K562 (cell line): Measurements from ENCODE around the gene CACNA1C. TPM values are rescaled to one million over a fixed set of nuclear protein-coding genes. Genes with fewer than 3 reads are reported as not detected.

Source experiments
- ATAC-seq: fragments of 200-7000 bp; cut with Tn5 transposase; 3 replicates; pipeline ENCODE4 v1.9.1; 2020; ENCODE audit warnings: moderate library complexity
- BruUV-seq: library from RNA; stranded (reverse); fragments of 400-500 nt; replicated peaks from 2 replicates; lab custom pipeline; 2021; lab: Mats Ljungman, UMichigan
- CTCF ChIA-PET: fragments of 300-600 bp; formaldehyde crosslinking; extraction: SDS; loops from one replicate; lab custom pipeline; 2021; ENCODE audit warnings: low intra/inter-chr PET ratio; lab: Yijun Ruan, JAX
- POLR2A ChIA-PET: fragments of 300-600, 350-650 bp; sonication (Branson Sonifier 250); formaldehyde crosslinking; extraction: SDS; loops from one replicate; lab custom pipeline; 2021; ENCODE audit warnings: antibody characterized with exemption, inconsistent platforms; lab: Yijun Ruan, JAX
- DNase-seq, 4 experiments: peaks; one replicate each; pipeline versions ENCODE4 v3.0.0 to v3.0.0-alpha.2; 2011 to 2018; ENCODE audit warnings: low spot score in 3 of 4, mixed read lengths in 3 of 4; ENCODE audit errors: extremely low read depth in 1 of 4
- FAIRE-seq: peaks from 2 replicates; lab custom pipeline; 2011; peaks lifted over from hg19 to GRCh38; lab: Jason Lieb, UNC
- H2AFZ ChIP-seq: 2 replicates; pipeline ENCODE4 v1.6.0; 2011; ENCODE audit warnings: low read depth, low read length, control low read depth, inconsistent platforms
- H3K27ac ChIP-seq: fragments of 200-600 bp; 3 replicates; pipeline ENCODE4 v1.8.0; 2011; ENCODE audit warnings: low read depth, mild to moderate bottlenecking, control low read depth, inconsistent platforms, low read length, moderate library complexity, mixed read lengths; ENCODE audit errors: extremely low read depth
- H3K27me3 ChIP-seq, 2 experiments: fragments of 300-600 bp in 1 of 2; 2 replicates in 1 of 2; 3 replicates in 1 of 2; pipeline versions ENCODE4 v1.6.0 to v1.8.0; 2011; ENCODE audit warnings: inconsistent platforms in 2 of 2, low read length in 2 of 2, mild to moderate bottlenecking in 1 of 2, mixed read lengths in 1 of 2, moderate library complexity in 1 of 2; ENCODE audit not compliant: control insufficient read depth in 2 of 2, insufficient read depth in 2 of 2
- H3K36me3 ChIP-seq: fragments of 300-600 bp; 3 replicates; pipeline ENCODE4 v1.8.0; 2011; ENCODE audit warnings: mild to moderate bottlenecking, low read length, inconsistent platforms; ENCODE audit not compliant: control insufficient read depth, insufficient read depth
- H3K4me1 ChIP-seq, 2 experiments: fragments of 200-600 bp in 1 of 2; replicated peaks in 1 of 2; 2 replicates in 1 of 2; 3 replicates in 1 of 2; pipeline versions ENCODE4 v1.5.1 to v1.8.0; 2011; ENCODE audit warnings: inconsistent platforms in 2 of 2, low read length in 2 of 2, mild to moderate bottlenecking in 1 of 2, mixed read lengths in 1 of 2, moderate library complexity in 1 of 2; ENCODE audit not compliant: control insufficient read depth in 2 of 2, insufficient read depth in 2 of 2
- H3K4me2 ChIP-seq: 2 replicates; pipeline ENCODE4 v1.6.1; 2011; ENCODE audit warnings: low read length, control low read depth, inconsistent platforms, mixed read lengths; ENCODE audit not compliant: insufficient read depth
- H3K4me3 ChIP-seq: fragments of 200-600 bp; sonication (generic), shearing (Covaris generic); 2 replicates; pipeline ENCODE4 v1.5.1; 2016; ENCODE audit warnings: control low read depth, inconsistent platforms
- H3K79me2 ChIP-seq: fragments of 200-600 bp; 3 replicates; pipeline ENCODE4 v1.8.0; 2011; ENCODE audit warnings: low read length, inconsistent platforms; ENCODE audit not compliant: control insufficient read depth, insufficient read depth
- H3K9ac ChIP-seq, 2 experiments: 2 replicates each; pipeline versions ENCODE4 v1.6.0 to v1.6.1; 2011; ENCODE audit warnings: low read depth in 2 of 2, low read length in 2 of 2, control low read depth in 1 of 2, inconsistent platforms in 1 of 2, mild to moderate bottlenecking in 1 of 2, mixed read lengths in 1 of 2; ENCODE audit not compliant: insufficient read depth in 1 of 2
- H3K9me1 ChIP-seq: one replicate; pipeline ENCODE4 v1.6.0; 2011; ENCODE audit warnings: inconsistent platforms, mild to moderate bottlenecking, low read length, moderate library complexity; ENCODE audit not compliant: control insufficient read depth, insufficient read depth
- H3K9me3 ChIP-seq: replicated peaks from 2 replicates; pipeline ENCODE4 v1.5.1; 2011; ENCODE audit warnings: low read depth, low read length, inconsistent platforms; ENCODE audit not compliant: control insufficient read depth, insufficient read depth
- H4K20me1 ChIP-seq: replicated peaks from 2 replicates; pipeline ENCODE4 v1.6.1; 2011; ENCODE audit warnings: low read length, inconsistent platforms, mixed read lengths; ENCODE audit not compliant: control insufficient read depth, insufficient read depth
- ASH1L ChIP-seq: fragments of 450-650 bp; IDR thresholded peaks from 2 replicates; pipeline ENCODE4 v1.6.1; 2018; ENCODE audit warnings: borderline replicate concordance, mild to moderate bottlenecking, low read depth; ENCODE audit not compliant: partially characterized antibody
- EWSR1 ChIP-seq: fragments of 450-650 bp; IDR thresholded peaks from 2 replicates; pipeline ENCODE4 v1.6.1; 2018; ENCODE audit warnings: borderline replicate concordance, mild to moderate bottlenecking, low read depth, moderate library complexity; ENCODE audit not compliant: partially characterized antibody
- NR1H2 ChIP-seq: sonication (generic); formaldehyde crosslinking; IDR thresholded peaks from 2 replicates; pipeline ENCODE4 v1.4.0; 2020; ENCODE audit warnings: mild to moderate bottlenecking, missing genetic modification reagents
- POLR2H ChIP-seq: IDR thresholded peaks from 2 replicates; pipeline ENCODE4 v1.6.1; 2016; ENCODE audit warnings: missing genetic modification characterization, low read depth, mild to moderate bottlenecking, control low read depth, missing compliant biosample characterization, moderate library complexity
- ZNF23 ChIP-seq: fragments of 250-450 bp; sonication (Bioruptor Pico); IDR thresholded peaks from 2 replicates; pipeline ENCODE4 v1.4.0; 2020; ENCODE audit warnings: mild to moderate bottlenecking
- WGBS: fragments of 100-300 bp; shearing (Covaris generic); methylation state at CpG from one replicate; pipeline ENCODE4 v1.1.6; 2016; ENCODE audit warnings: low coverage, mixed read lengths; ENCODE audit not compliant: insufficient coverage; ENCODE audit errors: missing lambda C conversion rate; 5-methylcytosine and 5-hydroxymethylcytosine counted together
- in situ Hi-C: fragments of 300-500 bp; cut with MboI; formaldehyde crosslinking; loops from 4 replicates; pipeline ENCODE4 v1.15.0; 2018; ENCODE audit warnings: inconsistent platforms, mixed read lengths
- intact Hi-C: fragments of 100-400 bp; cut with micrococcal nuclease; formaldehyde crosslinking; loops from 2 replicates; pipeline ENCODE4 v1.14.2; 2022
- polyA plus RNA-seq, 8 experiments: library from polyadenylated mRNA; depleted of rRNA in 4 of 8; stranded (reverse) in 5 of 8; unstranded in 3 of 8; fragments of >200 nt; fragmentation: Nextera tagmentation in 2 of 8; fragmentation: Illumina TruSeq in 1 of 8; extraction: Ambion mirVana in 2 of 8; extraction: Trizol in 1 of 8; gene quantifications; 2 replicates each; pipeline versions ENCODE4 v1.2.1 to v1.2.3, GENCODE V29; 2011 to 2014; ENCODE audit warnings: inconsistent platforms in 1 of 8, missing spikeins in 1 of 8
- total RNA-seq, 7 experiments: library from RNA; depleted of rRNA in 6 of 7; stranded (reverse); fragments of >200 nt in 6 of 7; fragmentation: Illumina TruSeq in 2 of 7; extraction: Trizol in 2 of 7; gene quantifications; 2 replicates each; pipeline versions ENCODE4 v1.2.1 to v1.2.3, GENCODE V29; 2011 to 2021; ENCODE audit warnings: low replicate concordance in 1 of 7
- TF ChIP-seq, protein P1 (sequence below): fragments of 250-450 bp; sonication (Bioruptor Pico); IDR thresholded peaks from 2 replicates; pipeline ENCODE4 v1.5.0; 2021

The CACNA1C gene
- total and polyA plus RNA-seq, 9 of the 15 experiments (the other 6 are each of a cell fraction or from before 2014, with no cell fraction given), result not detected

DNA sequence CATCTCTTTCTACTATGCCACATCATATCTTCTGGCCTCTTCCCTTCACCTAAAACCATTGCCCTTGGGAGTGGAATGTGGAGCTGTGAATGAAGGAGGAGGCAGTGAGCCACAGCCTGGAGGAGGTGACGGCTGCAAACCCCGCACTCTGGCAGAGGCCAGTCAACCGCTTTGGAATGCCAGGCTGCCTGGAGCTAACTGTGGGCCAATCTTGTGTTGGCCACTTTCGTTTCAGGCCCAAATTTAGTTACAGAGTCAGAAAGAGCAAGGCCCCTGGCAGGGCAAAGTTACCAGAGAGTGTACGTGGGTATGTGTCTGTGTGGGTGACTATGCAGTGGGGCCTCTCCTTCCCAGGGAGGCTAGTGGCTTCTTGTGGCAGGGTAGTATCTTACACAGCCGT is 40.1 kb downstream of the CACNA1C start:
- ATAC-seq (no peak), DNase-seq (no peak), FAIRE-seq (no peak)
- Histone ChIP-seq H3K36me3 (no peaks in the 10 kb centered on the region), H4K20me1 (no peaks in the 10 kb centered on the region), H2AFZ (no peak overlapping the region), H3K9ac (no peak overlapping the region), H3K9me1 (no peaks in the 10 kb centered on the region), H3K27ac (no peak overlapping the region), H3K9me3 (no peaks in the 10 kb centered on the region), H3K4me2 (no peak overlapping the region), H3K4me1 (no peaks in the 10 kb centered on the region), H3K79me2 (no peaks in the 10 kb centered on the region), H3K4me3 (no peak overlapping the region), H3K27me3 (peaks cover 0 to 25% of the 10 kb centered on the region in 2 experiments; a peak in 2 of 5 replicates)
- whole genome bisulfite sequencing, result 0% methylated on average over 6 of the region's 6 CpGs
- POLR2A ChIA-PET, result no interaction called here
- no TSS peak for BruUV-seq
- CTCF ChIA-PET, result no interaction called here
- in situ Hi-C loops (no loop called here), intact Hi-C loops (no loop called here)
- TF ChIP-seq NR1H2 (no peak), EWSR1 (no peak), ASH1L (no peak), POLR2H (tag) (no peak), ZNF23 (CRISPR knock-in tag) (no peak)
- TF ChIP-seq, protein P1, sequence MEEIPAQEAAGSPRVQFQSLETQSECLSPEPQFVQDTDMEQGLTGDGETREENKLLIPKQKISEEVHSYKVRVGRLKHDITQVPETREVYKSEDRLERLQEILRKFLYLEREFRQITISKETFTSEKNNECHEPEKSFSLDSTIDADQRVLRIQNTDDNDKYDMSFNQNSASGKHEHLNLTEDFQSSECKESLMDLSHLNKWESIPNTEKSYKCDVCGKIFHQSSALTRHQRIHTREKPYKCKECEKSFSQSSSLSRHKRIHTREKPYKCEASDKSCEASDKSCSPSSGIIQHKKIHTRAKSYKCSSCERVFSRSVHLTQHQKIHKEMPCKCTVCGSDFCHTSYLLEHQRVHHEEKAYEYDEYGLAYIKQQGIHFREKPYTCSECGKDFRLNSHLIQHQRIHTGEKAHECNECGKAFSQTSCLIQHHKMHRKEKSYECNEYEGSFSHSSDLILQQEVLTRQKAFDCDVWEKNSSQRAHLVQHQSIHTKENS (CRISPR knock-in tag), result no peak
